Vagina (tissue), 2 donors: ENCODE results near the gene EVPL.
"Not testable (repeated sequence)": the region's sequence is repeated elsewhere in the genome, so short reads cannot be mapped to it uniquely, and the experiment has no call there.

Source experiments
- POLR2A ChIP-seq, 2 donors: fragments of 450-650 bp; IDR thresholded peaks; one replicate each; pipeline ENCODE4 v1.6.1; 2017; ENCODE audit warnings: antibody characterized with exemption in 2 of 2, mild to moderate bottlenecking in 2 of 2, moderate library complexity in 2 of 2
- POLR2AphosphoS5 ChIP-seq, 2 donors: sonication (generic); formaldehyde crosslinking; IDR thresholded peaks; one replicate each; pipeline ENCODE4 v1.9.0; 2017; ENCODE audit warnings: antibody characterized with exemption in 2 of 2, mild to moderate bottlenecking in 2 of 2, low read depth in 1 of 2; ENCODE audit not compliant: insufficient read depth in 1 of 2
- TF ChIP-seq, protein P1 (sequence below), 3 experiments: fragments of 450-650 bp in 2 of 3; fragments of 200-600 bp in 1 of 3; sonication (generic) in 1 of 3; IDR thresholded peaks; one replicate each; pipeline ENCODE4 v1.5.1; 2017 to 2019; ENCODE audit warnings: antibody characterized with exemption in 3 of 3, mild to moderate bottlenecking in 2 of 3, moderate library complexity in 2 of 3

DNA sequence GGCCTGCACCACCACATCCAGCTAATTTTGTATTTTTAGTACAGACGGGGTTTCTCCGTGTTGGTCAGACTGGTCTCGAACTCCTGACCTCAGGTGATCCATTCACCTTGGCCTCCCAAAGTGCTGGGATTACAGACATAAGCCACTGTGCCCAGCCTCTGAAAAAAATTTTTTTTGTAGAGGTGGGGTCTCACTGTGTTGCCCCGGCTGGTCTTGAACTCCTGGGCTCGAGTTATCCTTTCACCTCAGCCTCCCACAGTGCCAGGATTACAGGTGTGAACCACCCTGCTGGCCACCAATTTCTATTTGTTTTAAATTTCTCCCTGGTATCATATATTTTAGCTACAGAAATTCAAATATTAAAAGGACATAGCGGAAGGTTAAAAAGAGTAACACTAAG is 31.2 kb upstream of the EVPL start:
- TF ChIP-seq, protein P1, sequence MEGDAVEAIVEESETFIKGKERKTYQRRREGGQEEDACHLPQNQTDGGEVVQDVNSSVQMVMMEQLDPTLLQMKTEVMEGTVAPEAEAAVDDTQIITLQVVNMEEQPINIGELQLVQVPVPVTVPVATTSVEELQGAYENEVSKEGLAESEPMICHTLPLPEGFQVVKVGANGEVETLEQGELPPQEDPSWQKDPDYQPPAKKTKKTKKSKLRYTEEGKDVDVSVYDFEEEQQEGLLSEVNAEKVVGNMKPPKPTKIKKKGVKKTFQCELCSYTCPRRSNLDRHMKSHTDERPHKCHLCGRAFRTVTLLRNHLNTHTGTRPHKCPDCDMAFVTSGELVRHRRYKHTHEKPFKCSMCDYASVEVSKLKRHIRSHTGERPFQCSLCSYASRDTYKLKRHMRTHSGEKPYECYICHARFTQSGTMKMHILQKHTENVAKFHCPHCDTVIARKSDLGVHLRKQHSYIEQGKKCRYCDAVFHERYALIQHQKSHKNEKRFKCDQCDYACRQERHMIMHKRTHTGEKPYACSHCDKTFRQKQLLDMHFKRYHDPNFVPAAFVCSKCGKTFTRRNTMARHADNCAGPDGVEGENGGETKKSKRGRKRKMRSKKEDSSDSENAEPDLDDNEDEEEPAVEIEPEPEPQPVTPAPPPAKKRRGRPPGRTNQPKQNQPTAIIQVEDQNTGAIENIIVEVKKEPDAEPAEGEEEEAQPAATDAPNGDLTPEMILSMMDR (IDR thresholded peaks at IDR 0.05): not testable (repeated sequence)
- TF ChIP-seq POLR2A (IDR thresholded peaks at IDR 0.05); POLR2AphosphoS5 (IDR thresholded peaks at IDR 0.05; ENCODE audit: insufficient read depth in 1 of 2, low read depth in 1 of 2): not testable (repeated sequence)
